Stimulated activated CD4-positive, alpha-beta T cell treated with anti-CD3 and anti-CD28 coated beads, Interleukin-2, amount 100 ng/mL, for 48 hours (primary cell): Measurements from ENCODE around the gene GPR153.

ENCODE experiments used
- DNase-seq, 2 donors: peaks; one replicate each; pipeline ENCODE4 v3.0.0-alpha.2; 2020

The GPR153 gene

DNA sequence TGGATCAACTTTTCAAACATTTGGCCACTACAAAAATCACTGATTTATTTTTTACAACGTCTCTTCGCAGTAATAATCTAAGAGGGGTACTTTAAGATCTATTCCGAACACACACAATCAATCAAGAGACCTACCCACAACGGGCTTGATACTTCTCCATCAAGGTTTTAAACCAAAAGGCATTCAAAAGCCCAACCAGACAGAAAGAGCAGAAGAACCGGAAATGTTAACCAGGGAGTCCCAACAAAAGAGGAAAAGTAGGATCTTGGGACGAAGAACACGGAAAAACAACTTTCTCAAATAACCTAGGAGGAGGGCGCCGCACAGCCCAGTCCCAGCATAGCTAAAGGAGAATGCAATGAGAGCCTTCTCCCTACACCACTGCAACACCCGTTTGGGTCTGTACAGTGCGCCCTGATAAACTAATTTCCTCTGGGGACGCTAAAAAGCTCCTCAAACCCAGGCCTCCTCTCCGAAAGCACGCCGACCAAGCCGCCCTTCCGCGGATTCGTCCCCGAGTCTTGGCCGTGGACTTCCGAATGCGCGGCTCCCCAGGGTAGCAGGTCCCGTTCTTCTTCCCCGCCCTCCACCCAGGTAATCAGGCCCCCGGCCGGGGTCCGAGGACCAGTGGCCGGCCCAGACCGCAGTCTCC is 62.1 kb downstream of the GPR153 start:
- no peak for DNase-seq

- no peak for DNase-seq
Measured at GRCh38 chr1:6197746-6198427, 63.0 kb downstream of the GPR153 start.
